Spleen (tissue), 11 donors: Measurements from ENCODE around the gene ZYX. TPM values are rescaled to one million over a fixed set of nuclear protein-coding genes. Genes with fewer than 3 reads are reported as not detected.

Experiments
- DNase-seq: peaks from one replicate; pipeline ENCODE4 v3.0.0-alpha.2; 2020
- H3K27ac ChIP-seq, 8 donors: fragments of 200-600 bp; sonication (generic) in 7 of 8; 1 replicate in 4 of 8; 2 replicates in 4 of 8; pipeline versions ENCODE4 v1.5.0 to v1.8.0; 2016 to 2021; ENCODE audit warnings: inconsistent platforms in 4 of 8, mild to moderate bottlenecking in 4 of 8, moderate library complexity in 1 of 8
- H3K27me3 ChIP-seq, 7 donors: fragments of 200-600 bp; sonication (generic) in 6 of 7; replicated peaks in 1 of 7; 1 replicate in 4 of 7; 2 replicates in 3 of 7; pipeline versions ENCODE4 v1.5.0 to v1.8.0; 2016 to 2021; ENCODE audit warnings: inconsistent platforms in 3 of 7, mild to moderate bottlenecking in 1 of 7
- H3K36me3 ChIP-seq, 6 donors: fragments of 200-600 bp; sonication (generic) in 5 of 6; 1 replicate in 4 of 6; 2 replicates in 2 of 6; pipeline versions ENCODE4 v1.5.0 to v1.8.0; 2016 to 2021; ENCODE audit warnings: inconsistent platforms in 2 of 6
- H3K4me1 ChIP-seq, 6 donors: fragments of 200-600 bp; sonication (generic) in 5 of 6; 1 replicate in 3 of 6; 2 replicates in 3 of 6; pipeline versions ENCODE4 v1.5.0 to v1.8.0; 2016 to 2021; ENCODE audit warnings: inconsistent platforms in 3 of 6
- H3K4me3 ChIP-seq, 8 donors: fragments of 200-600 bp; sonication (generic) in 7 of 8; 1 replicate in 4 of 8; 2 replicates in 4 of 8; pipeline versions ENCODE4 v1.5.0 to v1.8.0; 2016 to 2021; ENCODE audit warnings: inconsistent platforms in 4 of 8, mild to moderate bottlenecking in 4 of 8, moderate library complexity in 2 of 8
- H3K9me3 ChIP-seq, 8 donors: fragments of 200-600 bp; sonication (generic) in 7 of 8; 1 replicate in 4 of 8; 2 replicates in 4 of 8; pipeline versions ENCODE4 v1.5.0 to v1.8.0; 2016 to 2021; ENCODE audit warnings: inconsistent platforms in 4 of 8
- CTCF ChIP-seq, 11 experiments: fragments of 200-600 bp in 7 of 11; fragments of 450-650 bp in 4 of 11; sonication (generic) in 4 of 11; IDR thresholded peaks in 8 of 11; conservative IDR thresholded peaks in 3 of 11; 1 replicate in 7 of 11; 2 replicates in 4 of 11; pipeline versions ENCODE4 v1.4.0 to v1.8.0; 2016 to 2021; ENCODE audit warnings: antibody characterized with exemption in 11 of 11, inconsistent platforms in 4 of 11, mild to moderate bottlenecking in 1 of 11
- POLR2A ChIP-seq, 3 donors: fragments of 450-650 bp; IDR thresholded peaks; one replicate each; pipeline ENCODE4 v1.5.1; 2017; ENCODE audit warnings: antibody characterized with exemption in 3 of 3, mild to moderate bottlenecking in 1 of 3
- POLR2AphosphoS5 ChIP-seq, 3 donors: sonication (generic); formaldehyde crosslinking; IDR thresholded peaks; one replicate each; pipeline ENCODE4 v1.5.1; 2017; ENCODE audit warnings: antibody characterized with exemption in 3 of 3
- WGBS, 5 donors: extraction: QIAGEN DNeasy Blood & Tissue Kit in 3 of 5; methylation state at CpG; one replicate each; pipeline versions ENCODE4 v1.1.5 to v1.1.7; 2013 to 2018; 5-methylcytosine and 5-hydroxymethylcytosine counted together
- intact Hi-C: fragments of 100-400 bp; cut with DNase I; formaldehyde crosslinking; loops from one replicate; pipeline ENCODE4 v1.15.0; 2023; ENCODE audit warnings: low total_unique reads
- polyA plus RNA-seq, 3 donors: library from polyadenylated mRNA; stranded (reverse); fragments of 200-250 nt; gene quantifications; one replicate each; pipeline ENCODE4 v1.2.1, GENCODE V29; 2013
- total RNA-seq, 7 donors: library from RNA; depleted of rRNA in 3 of 7; stranded (reverse); fragments of >200 nt in 3 of 7; fragmentation: NEBNext Ultra II Directional in 4 of 7; extraction: Animal tissue kit (Norgen Biotek cat#: 25700) in 4 of 7; gene quantifications; one replicate each; pipeline versions ENCODE4 v1.1.0 to v1.2.1, GENCODE V29; 2016 to 2021
- donor health status: healthy with polysubstance abuse.
- donor health status: DM: no; HTN: no; CAD: no; lungs with moderate emphysema.
- donor health status: DM: no; HTN: no; CAD: no.
- donor health status: Bipolar disorder and iron deficiency.
- donor health status: healthy.
- donor health status: DM: no; HTN: no; CAD: no.
- donor health status: DM: yes; HTN: yes; CAD: no.

ZYX gene
- total and polyA plus RNA-seq, 10 donors: 50.3 to 439 (median 187) TPM

DNA sequence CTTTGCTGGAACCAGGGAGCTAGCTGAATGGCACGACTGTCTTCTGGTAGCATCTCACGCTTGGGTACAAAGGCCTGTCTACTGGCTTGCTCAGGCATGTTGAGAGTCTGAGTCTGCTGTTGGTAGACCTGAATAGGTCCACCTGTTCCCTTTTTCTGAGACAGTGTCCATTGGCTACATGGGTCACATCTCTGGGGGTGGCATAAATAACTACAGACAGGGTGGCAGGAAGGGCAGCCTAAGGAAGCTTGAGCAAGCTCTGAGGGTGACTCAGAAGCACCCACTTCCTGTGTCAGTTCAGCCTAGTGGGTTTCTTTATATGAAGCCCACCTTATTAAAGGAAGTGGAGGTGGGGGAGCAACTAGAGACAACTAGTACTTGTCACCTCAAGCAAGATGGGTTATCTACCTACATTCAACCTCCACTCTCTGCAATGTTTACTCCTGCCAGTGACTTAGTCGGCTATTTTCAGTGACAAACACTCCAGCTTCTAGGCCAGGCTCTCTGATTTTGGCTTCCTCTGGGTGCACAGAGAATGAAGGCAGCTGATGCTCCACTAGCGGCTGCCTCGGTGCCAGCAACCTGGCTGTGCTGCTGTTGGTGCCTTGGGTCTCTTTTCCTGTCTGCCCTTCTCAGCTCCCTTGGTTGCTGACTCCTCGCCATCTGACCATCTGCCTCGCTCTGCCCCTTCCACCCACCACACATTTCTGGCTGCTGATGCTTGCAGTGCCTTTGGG is 5.7 kb upstream of the ZYX start:
- intact Hi-C loops: no loop called here
- TF ChIP-seq CTCF (IDR thresholded peaks at IDR 0.05 in 8 of 11, conservative IDR thresholded peaks at IDR 0.05 in 3 of 11) (no peak), POLR2AphosphoS5 (IDR thresholded peaks at IDR 0.05) (peak in 1 of 3 donors; percentile 40), POLR2A (IDR thresholded peaks at IDR 0.05) (no peak)
- Histone ChIP-seq H3K4me1 (peaks cover 16 to 87% (median 69%) of the 10 kb centered on the region in 6 donors), H3K9me3 (no peaks in the 10 kb centered on the region), H3K27me3 (no peaks in the 10 kb centered on the region), H3K36me3 (no peaks in the 10 kb centered on the region), H3K4me3 (peak overlapping the region in 1 of 8 donors; percentile 31), H3K27ac (peak overlapping the region; percentile 24 to 90 (median 82))
- DNase-seq: peak; percentile 80
- 34 to 68% (median 41%) methylated on average over 6 to 7 of the region's 7 CpGs for WGBS, 5 donors

GRCh38 chr7:143376396-143376795 is 4.7 kb upstream of the ZYX start:
- H3K4me1 ChIP-seq: peaks cover 16 to 87% (median 69%) of the 10 kb centered on the region in 6 donors
- H3K27ac ChIP-seq: peak overlapping the region in 7 of 8 donors; percentile 76 to 90 (median 83)
- WGBS, 5 donors: 62 to 78% (median 66%) methylated on average over 5 of the region's 5 CpGs
- H3K27me3 ChIP-seq: no peaks in the 10 kb centered on the region
- peak; percentile 73 for DNase-seq
- intact Hi-C loops: no loop called here
- H3K36me3 ChIP-seq: no peaks in the 10 kb centered on the region
- TF ChIP-seq POLR2A (IDR thresholded peaks at IDR 0.05) (no peak), CTCF (IDR thresholded peaks at IDR 0.05 in 8 of 11, conservative IDR thresholded peaks at IDR 0.05 in 3 of 11) (no peak), POLR2AphosphoS5 (IDR thresholded peaks at IDR 0.05) (no peak)
- H3K4me3 ChIP-seq: no peak overlapping the region
- no peaks in the 10 kb centered on the region for H3K9me3 ChIP-seq

GRCh38 chr7:143379611-143380259 is 1.4 kb upstream of the ZYX start:
- 25 to 31% (median 28%) methylated on average over 14 to 15 of the region's 15 CpGs for WGBS, 5 donors
- H3K27ac ChIP-seq: peak overlapping the region; percentile 96 to 100 (median 98)
- H3K36me3 ChIP-seq: peaks cover 0 to 26% (median 0%) of the 10 kb centered on the region in 6 donors
- H3K9me3 ChIP-seq: no peaks in the 10 kb centered on the region
- H3K4me3 ChIP-seq: peak overlapping the region; percentile 72 to 98 (median 84)
- DNase-seq: no peak
- H3K27me3 ChIP-seq: no peaks in the 10 kb centered on the region
- H3K4me1 ChIP-seq: peaks cover 23 to 88% (median 77%) of the 10 kb centered on the region in 6 donors
- intact Hi-C loops: no loop called here
- TF ChIP-seq POLR2A (IDR thresholded peaks at IDR 0.05) (no peak), POLR2AphosphoS5 (IDR thresholded peaks at IDR 0.05) (no peak), CTCF (IDR thresholded peaks at IDR 0.05 in 8 of 11, conservative IDR thresholded peaks at IDR 0.05 in 3 of 11) (no peak)

DNA sequence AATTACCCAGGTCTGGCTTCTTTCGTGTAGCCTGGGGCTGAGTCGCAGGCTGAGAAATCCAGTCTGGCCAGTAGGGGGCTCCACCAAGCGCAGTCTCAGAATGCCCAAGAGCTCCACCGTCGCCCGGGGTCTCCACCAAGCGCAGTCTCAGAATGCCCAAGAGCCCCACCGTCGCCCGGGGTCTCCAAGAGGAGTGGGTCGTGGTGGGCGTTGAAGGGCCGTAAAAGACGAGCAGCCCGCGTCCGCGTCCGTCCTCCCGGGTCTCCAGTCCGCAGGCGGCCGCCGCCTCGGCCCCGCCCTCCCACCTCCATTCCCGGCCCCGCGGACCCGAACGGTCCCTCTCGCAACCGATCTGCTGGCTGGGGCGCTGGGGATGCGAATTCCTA is 892 bp upstream of the ZYX start:
- intact Hi-C loops: no loop called here
- Histone ChIP-seq H3K9me3 (no peaks in the 10 kb centered on the region), H3K27ac (peak overlapping the region; percentile 96 to 100 (median 98)), H3K36me3 (peaks cover 0 to 29% (median 0%) of the 10 kb centered on the region in 6 donors), H3K27me3 (no peaks in the 10 kb centered on the region), H3K4me1 (peaks cover 22 to 88% (median 77%) of the 10 kb centered on the region in 6 donors), H3K4me3 (peak overlapping the region; percentile 72 to 98 (median 84))
- WGBS, 5 donors: 0 to 1% (median 0%) methylated on average over 14 to 35 of the region's 35 CpGs
- peak; percentile 85 to 96 (median 93) for TF ChIP-seq CTCF (IDR thresholded peaks at IDR 0.05 in 8 of 11, conservative IDR thresholded peaks at IDR 0.05 in 3 of 11)
- TF ChIP-seq POLR2A (IDR thresholded peaks at IDR 0.05): no peak
- no peak for TF ChIP-seq POLR2AphosphoS5 (IDR thresholded peaks at IDR 0.05)
- DNase-seq: peak; percentile 96
